H1 (cell line): ENCODE data around the gene ZNF622. TPM values are rescaled to one million over a fixed set of nuclear protein-coding genes. Genes with fewer than 3 reads are reported as not detected.

Experiments
- POLR2AphosphoS5 ChIP-seq: IDR thresholded peaks from 2 replicates; pipeline ENCODE4 v1.6.1; 2011; ENCODE audit warnings: low read depth, low read length
- SUZ12 ChIP-seq: fragments of 200-600 bp; sonication (generic); IDR thresholded peaks from 2 replicates; pipeline ENCODE4 v1.6.1; 2012; ENCODE audit warnings: mild to moderate bottlenecking, inconsistent platforms, low read length, moderate library complexity, mixed read lengths
- TAF1 ChIP-seq: IDR thresholded peaks from 2 replicates; pipeline ENCODE4 v1.6.1; 2011; ENCODE audit warnings: mild to moderate bottlenecking, low read depth, low read length
- polyA plus RNA-seq, 7 experiments: library from polyadenylated mRNA; depleted of rRNA in 3 of 7; stranded (reverse) in 5 of 7; unstranded in 2 of 7; fragments of >200 nt in 5 of 7; fragments of 200-250 nt in 2 of 7; gene quantifications; 1 replicate in 5 of 7; 2 replicates in 1 of 7; 4 replicates in 1 of 7; pipeline versions ENCODE4 v1.2.1 to v1.2.3, GENCODE V29; 2011 to 2013; ENCODE audit warnings: missing spikeins in 2 of 7, mixed read lengths in 2 of 7
- total RNA-seq: library from RNA; stranded (reverse); fragmentation: NEBNext Ultra II Directional; extraction: Animal tissue kit (Norgen Biotek cat#: 25700); gene quantifications from 2 replicates; pipeline ENCODE4 v1.2.1, GENCODE V29; 2021

The ZNF622 gene
- total and polyA plus RNA-seq, 2 of the 8 experiments (the other 6 are each of a cell fraction or from before 2014, with no cell fraction given): 8.8 to 30.8 TPM

GRCh38 chr5:16411741-16412455 is 53.7 kb downstream of the ZNF622 start (continued):
- TF ChIP-seq POLR2AphosphoS5 (no peak), TAF1 (no peak), SUZ12 (no peak)
- TF ChIP-seq, all 59 proteins: peak for 0
